GM19438 (cell line): Measurements from ENCODE around the gene JOSD2.
"Not testable (repeated sequence)": the region's sequence is repeated elsewhere in the genome, so short reads cannot be mapped to it uniquely, and the experiment has no call there.

Experiments used
- ATAC-seq: cut with Tn5 transposase; IDR thresholded peaks from one replicate; pipeline ENCODE4 v1.9.1; 2021; ENCODE audit warnings: low read depth; ENCODE audit not compliant: unreplicated experiment

JOSD2 gene

DNA sequence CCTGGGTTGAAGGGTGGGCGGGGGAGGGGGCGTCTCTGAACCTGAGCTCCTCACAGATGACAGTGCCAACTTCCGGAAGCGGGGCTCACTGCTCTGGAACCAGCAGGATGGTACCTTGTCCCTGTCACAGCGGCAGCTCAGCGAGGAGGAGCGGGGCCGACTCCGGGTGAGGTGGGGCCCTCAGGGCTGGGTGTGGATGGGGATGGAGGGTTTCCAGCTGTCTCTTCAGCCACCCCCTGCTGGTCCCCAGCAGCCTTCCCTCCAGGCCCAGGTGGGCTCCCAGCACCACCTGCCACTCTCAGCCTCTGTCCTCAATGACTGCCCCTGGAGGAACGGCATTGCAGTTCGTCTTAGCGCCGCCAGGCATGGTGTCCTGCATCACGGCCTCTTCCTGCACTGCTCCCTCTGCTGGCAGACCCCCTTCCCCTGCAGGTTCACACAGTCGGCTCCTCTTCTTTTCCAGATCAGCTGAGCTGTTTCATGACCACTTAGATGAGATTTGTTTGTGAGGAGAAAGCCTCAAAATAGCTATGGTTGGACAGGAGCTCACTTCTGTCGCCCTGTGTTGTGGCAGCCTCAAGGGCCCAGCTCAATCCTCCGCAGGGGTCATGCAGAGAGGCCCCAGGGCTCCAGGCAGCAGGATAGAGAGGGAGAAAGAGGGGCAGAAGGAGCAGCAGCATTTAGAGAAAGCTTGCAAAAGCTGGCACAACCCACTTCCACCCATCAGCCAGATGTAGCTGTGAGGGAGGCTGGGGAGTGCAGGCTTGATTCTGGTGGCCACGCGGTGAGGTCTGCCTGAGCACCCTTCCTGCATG lies 31.9 kb downstream of the JOSD2 start:
- no peak for ATAC-seq

DNA sequence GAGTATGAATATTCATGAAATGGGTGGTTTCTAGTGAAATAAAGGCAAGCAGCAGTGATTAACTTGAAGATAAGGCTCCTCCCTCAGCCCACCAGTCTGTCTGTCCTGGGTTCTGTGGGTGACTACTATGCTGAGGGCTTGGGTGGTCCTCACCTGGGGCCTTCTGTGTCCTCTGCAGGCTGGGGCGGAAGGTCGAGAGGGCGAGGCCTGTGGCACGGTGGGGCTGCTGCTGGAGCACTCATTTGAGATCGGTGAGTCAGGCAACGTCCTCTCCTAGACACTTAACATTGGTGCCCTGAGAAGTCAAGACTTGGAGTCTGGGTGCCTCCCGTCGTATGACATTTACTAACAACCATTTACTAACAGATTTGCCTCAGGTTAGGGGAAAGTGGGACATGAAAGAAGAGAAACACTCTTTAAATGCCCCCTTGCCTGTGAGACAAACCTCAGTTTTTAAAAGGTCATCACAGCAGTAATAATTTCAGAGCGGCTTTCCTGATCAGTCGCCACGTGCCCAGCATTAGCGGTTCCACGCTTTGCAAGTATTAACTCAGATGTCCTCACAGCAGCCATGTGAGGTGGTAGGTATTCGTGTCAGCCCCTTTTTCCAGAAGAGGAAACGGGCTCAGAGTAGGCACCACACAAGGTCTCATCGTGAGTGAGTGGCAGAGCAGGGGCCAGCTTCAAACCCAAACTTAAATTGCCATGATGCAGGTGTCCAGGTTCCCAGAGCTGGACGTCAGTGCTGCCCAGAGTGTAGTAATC lies 33.1 kb downstream of the JOSD2 start:
- ATAC-seq: no peak

DNA sequence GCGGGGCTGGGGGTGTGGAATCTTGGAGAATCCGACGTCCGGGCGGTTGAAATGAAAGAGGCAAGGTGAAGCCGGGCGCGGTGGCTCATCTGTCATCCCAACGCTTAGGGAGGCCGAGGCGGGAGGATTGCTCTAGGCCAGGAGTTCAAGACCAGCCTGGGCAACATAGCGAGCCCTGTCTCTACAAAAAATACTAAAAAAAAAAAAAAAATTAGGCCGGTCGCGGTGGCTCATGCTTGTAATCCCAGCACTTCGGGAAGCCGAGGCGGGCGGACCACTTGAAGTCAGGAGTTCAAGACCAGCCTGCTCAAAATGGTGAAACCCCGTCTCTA lies 34.1 kb downstream of the JOSD2 start:
- no peak for ATAC-seq

DNA sequence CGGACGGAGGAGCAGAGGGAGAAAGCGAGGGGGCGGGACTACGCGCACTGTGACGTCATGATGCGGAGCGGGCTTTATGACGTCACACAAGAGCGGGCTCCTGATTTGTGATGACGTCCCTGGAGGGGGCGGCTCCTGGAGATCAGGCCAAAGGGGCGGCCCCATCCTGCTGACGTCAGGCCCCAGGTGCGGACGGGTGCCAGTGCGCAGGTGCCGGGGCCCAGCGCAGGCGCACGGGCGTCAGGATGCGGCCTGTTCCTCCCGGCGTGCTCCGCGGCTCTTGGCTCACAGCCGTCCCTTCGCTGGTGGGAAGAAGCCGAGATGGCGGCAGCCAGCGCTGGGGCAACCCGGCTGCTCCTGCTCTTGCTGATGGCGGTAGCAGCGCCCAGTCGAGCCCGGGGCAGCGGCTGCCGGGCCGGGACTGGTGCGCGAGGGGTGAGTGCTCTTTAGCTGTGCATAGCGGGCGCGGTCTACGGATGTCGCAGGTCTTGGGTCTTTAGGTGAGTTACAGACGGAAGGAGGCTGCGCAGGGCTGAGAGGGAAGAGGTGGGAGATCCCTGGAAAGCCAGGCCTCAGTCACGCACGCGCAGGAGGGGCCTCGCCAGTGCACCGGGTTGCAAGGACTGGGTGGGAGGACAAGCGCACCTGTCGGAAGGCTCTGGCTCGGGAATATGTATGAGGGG lies 34.6 kb downstream of the JOSD2 start, which contains the start of the genes EMC10 and GARIN5A:
EMC10 (plus strand) TSS at position 284 of the 683 bp plus-strand sequence; CDS start at position 322, 38 bp downstream.
GARIN5A (minus strand) TSS at position 625 of the 683 bp plus-strand sequence; CDS start at position 165, 460 bp downstream.
- peak; percentile 84 for ATAC-seq

DNA sequence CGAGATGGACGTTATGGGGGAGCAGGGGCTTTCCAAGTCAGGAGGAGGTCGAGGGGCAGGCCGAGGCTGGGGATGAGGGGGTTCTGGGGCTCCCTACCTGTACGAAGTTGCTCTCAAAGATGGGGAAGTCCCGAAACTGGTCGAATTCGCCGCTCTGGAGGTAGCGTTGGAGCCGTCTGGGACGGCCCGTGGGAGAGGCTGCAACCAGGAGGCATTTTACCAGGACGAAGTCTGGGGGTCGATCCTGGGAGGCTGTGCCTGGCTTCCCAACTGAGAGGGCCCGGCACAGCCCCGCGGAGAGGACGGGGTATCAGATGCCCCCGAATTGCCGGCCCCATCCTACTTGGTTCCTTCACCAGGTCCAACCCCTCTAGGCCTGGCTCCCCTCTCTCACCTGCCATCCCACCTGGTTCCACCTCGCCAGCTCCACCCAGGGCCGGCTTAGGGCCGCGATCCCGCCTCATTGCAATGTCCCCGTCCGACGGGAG lies 35.2 kb downstream of the JOSD2 start:
- ATAC-seq: no peak

DNA sequence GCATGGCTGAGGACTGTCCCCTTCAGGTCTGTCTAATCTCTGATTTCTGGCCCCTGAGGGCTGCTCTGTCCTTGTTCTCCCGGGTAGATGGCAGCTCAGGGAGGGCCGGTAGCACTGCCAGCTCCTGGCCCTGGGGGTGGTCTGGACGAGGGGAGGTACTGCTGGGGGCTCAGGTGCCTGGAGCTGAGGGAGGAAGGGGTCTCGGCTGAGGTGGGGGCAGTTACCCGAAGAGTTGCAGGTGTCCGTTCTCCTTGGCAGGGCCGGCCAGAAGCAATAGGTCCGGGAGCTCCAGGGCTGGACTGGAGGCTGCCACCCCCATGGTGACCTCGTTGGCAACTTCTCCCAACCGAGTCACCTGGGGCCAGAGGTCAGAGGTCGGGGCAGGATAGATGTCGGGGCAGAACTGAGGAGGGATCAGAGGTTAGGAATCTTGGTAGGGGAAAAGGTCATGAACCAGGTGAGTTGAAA lies 35.9 kb downstream of the JOSD2 start:
- ATAC-seq: no peak

DNA sequence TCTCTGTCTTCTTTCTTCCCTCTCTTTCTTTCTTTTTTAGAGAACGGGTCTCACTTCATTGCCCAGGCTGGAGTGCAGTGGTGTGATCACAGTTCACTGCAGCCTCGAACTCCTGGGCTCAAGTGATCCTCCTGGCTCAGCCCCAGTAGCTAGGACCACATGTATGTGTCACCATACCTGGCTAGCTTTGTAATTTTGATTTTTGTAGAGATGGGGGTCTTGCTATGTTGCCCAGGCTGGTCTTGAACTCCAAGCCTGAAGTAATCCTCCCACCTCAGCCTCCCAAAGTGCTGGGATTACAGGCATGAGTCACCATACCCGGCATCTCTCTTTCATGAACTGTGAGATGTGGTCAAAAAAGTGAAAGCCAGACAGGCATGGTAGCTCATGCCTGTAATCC lies 37.7 kb downstream of the JOSD2 start:
- not testable (repeated sequence) for ATAC-seq

DNA sequence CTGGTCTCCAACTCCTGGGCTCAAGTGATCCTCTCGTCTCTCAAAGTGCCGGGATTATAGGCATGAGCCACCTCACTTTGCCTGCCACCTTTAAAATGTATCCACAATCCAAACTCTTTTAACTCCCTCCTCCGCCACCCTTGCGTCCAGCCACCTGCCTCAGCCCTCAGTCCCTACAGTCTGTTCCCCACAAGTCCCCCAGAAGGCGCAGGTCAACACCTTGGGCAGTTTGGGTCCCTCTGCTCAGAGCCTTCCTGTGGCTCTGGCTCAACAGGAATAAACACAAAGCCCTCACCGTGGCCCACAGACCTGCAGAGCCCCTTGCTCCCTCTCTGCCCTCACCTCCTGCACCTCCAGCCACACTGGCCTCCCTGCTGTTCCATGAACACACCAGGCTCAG lies 42.2 kb downstream of the JOSD2 start:
- ATAC-seq: no peak

DNA sequence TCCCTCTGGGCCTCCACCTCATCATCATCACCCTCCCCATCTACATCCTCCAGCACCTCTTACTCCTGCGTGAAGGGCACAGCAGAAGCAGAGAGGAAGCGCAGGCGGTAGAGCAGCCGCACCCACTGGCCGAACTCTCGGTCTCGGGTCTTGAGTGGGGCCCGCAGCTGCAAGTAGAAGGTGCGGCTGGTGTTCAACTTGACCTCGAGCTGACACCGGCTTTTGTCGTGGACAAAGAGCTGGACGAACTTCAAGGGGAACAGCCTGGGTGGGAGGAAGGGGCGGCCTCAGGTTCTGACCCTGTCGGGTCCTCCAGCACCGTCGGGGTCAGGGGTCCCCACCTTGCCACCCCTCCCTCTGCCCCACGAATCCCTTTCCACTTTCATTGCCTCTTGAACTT lies 43.4 kb downstream of the JOSD2 start:
- ATAC-seq: no peak

DNA sequence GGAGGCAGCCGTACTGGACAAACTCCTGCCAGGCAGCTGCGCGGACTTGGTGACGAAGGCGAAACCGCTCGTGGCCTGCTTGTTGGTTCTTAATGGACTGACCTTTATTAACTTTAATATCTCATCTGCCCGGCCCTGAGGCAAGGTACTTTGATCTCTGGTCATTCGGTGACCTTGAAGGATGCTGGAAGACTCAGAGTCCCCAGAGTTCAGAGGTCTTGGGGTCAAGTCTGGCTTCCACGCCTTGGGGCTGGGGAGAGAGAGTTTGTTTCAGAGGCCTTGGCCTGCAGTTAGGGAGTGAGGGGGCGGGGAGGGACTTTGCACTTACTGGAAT lies 44.3 kb downstream of the JOSD2 start:
- ATAC-seq: no peak

DNA sequence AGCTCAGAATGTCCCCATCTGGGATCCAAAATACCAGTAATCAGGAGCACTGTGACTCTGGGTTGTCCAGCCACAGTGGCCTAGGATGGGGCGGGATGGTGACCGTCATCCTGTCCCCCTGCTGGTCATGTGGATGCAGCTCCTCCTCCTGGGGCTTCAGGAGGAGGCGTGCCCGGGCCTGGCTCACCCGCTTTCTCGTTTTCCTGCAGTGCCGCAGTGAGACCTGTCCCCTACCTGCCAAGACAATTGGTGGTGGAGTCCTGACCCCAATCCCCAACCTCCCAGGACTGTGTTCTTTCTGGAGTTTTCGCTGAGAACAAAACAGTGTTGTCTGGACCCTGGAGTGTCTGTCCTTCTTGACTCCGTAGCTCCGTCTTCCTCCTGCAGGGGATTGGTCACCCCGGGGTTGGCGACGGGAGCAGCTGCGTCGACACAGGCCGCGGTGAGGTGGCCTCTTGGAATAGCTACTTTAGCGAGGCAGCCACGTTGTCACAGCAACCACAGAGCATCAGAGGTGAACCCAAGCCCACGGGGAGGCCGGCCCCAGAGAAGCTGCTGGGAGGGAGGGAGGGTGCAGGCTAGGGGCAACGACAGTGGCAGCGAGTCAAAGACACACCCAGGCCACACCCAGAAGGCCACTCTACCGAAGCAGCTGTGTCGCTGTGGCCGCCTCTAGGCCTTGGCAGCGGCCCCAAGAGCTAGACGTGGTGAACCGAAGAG lies 44.8 kb downstream of the JOSD2 start:
- ATAC-seq: no peak

DNA sequence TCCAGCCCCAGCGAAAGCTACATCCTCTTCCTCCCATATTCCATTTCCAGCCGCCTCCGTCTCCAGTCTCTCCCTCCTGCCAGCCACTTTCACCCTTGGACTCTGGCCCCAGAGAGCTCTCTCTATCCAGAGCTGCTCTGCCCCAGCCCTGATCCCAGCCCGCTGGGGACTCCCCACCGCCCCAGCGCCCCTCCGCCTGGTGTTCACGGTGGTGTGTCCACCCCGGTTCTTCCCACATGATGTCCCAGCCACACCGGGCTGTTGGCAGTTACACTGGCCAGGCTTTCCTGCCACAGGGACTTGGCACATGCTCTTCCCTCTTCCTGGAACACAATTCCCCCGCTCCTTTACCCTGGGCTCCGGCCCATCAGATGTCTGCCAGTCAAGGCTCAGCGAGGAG lies 46.0 kb downstream of the JOSD2 start:
- no peak for ATAC-seq

DNA sequence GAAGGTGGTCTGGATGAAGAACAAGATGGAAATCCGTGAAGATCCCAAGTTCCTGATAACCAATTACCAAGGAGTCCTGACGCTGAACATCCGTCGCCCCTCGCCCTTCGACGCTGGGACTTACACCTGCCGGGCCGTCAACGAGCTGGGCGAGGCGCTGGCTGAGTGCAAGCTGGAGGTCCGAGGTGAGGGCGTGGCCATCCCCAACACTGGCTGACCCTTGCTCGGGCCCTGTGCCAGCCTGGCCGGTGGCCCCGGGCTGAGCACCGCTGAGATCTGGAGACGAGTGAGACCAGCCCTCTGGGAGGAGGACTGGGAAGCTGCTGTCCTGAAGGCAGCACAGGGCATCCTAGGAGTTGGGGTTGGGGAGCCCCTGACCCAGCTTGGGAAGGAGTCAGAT lies 46.6 kb downstream of the JOSD2 start:
- ATAC-seq: no peak

DNA sequence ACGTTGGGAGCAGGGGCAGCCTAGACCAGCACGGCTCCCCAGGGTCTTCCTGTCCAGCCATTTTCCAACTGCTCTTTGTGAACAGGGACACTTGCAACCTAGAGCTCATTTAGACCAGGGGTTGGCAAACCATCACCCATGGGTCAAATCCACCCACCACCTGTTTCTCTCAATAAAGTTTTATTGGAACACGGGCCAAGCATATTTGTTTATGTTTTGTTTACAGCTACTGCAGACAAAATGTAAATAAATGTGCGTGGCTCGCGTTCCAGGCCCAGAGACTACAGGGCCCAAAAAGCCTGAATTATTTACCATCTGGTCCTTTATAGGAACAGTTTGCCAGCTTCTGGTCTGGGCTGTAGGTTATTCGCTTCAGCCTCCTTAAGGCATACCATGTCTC lies 48.0 kb downstream of the JOSD2 start:
- no peak for ATAC-seq

DNA sequence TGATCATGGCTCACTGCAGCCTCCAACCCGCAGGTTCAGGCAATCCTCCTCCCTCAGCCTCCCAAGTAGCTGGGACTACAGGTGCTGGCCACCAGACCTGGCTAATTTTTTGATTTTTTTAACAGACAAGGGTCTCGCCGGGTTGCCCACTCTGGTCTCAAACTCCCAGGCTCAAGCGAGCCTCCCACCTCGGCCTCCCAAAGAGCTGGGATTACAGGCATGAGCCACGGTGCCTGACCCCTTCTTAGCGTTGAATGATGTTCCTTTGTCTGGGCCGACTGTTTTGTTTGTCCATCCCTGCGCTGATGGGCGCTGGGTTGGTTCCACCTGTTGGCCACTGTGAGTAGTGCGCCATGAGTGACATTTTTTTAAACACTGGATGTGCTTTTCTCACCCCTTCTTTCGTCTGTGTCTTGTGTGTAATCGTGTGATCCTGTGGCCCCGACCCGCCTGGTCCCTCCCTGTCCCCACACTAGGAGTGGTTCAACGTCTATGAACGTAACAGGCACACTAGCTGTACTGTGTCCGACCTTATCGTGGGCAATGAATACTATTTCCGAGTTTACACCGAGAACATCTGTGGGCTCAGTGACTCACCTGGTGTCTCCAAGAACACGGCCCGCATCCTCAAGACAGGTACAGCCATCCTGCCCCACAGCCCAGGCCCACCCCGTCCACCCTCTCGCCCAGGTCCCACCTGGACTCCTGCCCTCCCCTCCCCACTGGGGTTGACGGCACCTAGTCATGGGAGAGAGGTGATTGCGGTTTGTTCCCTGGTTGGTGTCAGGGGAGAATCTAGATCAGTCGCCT lies 49.7 kb downstream of the JOSD2 start:
- ATAC-seq: no peak

DNA sequence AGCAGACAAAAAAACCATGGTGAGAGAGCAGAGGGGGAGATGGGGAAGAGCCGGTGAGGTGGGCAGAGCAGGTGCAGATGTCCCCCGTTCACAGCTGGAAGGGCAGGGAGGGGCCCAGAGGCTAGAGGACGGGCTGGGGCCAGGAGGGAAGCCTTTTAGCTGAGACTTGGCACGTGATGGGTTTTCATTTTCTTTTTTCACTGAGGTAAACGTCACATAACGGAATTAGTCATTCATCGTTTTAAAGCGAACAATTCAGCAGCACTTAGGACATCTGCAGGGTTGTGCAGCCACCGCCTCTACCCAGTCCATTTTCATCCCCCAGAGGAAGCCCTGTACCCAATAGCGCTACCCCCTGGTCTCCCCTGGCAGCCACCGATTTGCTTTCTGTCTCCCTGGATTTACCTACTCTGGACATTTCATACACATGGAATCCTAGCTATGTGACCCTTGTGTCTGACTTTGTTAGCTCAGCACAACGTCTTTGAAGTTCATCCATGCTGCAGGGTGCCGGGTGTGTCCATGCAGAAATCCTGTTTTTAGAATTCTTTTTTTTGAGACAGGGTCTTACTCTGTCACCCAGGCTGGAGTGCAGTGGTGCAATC lies 50.7 kb downstream of the JOSD2 start:
- ATAC-seq: no peak

DNA sequence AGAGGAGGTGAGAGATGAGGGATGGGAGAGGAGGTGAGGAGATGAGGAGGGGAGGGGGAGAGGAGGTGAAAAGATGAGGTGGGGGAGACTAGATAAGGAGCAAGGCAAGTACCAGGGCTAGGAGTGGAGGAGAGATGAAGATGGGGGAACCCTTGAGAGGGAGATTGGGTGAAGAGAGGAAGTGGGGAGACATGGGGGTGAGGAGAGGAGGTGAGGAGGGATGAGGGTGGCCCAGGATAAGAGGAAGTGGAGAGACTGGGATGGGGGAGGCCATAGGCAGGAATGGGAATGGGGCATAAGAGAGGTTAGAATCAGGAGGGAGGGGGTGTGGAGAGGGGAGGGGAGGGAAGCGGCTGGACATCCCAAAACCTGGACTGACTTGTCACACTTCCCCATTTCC lies 51.4 kb downstream of the JOSD2 start:
- no peak for ATAC-seq

DNA sequence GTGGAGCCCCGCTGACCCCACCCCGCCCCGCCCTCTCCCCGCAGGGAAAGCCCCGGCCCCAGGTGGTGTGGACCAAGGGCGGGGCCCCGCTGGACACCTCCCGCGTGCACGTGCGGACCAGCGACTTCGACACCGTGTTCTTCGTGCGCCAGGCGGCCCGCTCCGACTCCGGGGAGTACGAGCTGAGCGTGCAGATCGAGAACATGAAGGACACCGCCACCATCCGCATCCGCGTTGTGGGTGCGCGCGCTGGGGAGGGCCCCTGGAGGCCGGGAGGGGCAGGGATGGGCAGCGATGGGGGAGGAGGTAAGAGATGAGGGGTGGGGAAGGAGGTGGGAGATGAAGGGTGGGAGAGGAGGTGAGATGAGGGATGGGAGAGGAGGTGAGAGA lies 51.9 kb downstream of the JOSD2 start:
- no peak for ATAC-seq

DNA sequence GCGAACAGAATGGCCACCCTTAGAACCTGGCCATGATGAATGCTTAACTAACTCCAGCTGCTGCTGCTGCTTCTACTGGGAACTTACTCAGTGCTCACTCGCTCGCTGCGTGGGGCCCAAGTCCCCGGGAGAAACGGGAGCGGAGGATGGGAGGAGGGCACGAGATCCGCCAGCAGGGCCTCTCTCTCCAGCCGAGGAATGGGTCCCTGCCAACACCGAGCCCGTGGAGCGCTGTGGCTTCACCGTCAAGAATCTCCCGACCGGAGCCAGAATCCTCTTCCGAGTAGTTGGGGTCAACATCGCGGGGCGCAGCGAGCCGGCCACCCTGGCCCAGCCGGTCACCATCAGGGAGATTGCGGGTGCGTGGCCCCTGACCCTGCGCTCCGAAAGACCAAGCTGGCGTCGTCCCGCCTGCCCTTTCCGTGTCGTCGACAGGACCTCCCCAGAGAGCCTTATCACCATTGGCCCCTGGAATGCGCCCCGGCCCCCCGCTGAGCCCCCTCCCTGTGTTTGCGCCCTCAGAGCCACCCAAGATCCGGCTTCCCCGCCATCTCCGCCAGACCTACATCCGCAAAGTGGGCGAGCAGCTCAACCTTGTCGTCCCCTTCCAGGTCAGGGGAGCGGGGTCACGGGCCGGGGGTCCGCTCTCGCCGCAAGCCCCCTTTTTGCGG lies 52.5 kb downstream of the JOSD2 start:
- ATAC-seq: no peak
